Spleen (tissue), 7 donors: ENCODE data around the gene SEMA4G.

Experiments used
- CTCF ChIP-seq, 11 experiments: fragments of 200-600 bp in 7 of 11; fragments of 450-650 bp in 4 of 11; sonication (generic) in 4 of 11; IDR thresholded peaks in 8 of 11; conservative IDR thresholded peaks in 3 of 11; 1 replicate in 7 of 11; 2 replicates in 4 of 11; pipeline versions ENCODE4 v1.4.0 to v1.8.0; 2016 to 2021; ENCODE audit warnings: antibody characterized with exemption in 11 of 11, inconsistent platforms in 4 of 11, mild to moderate bottlenecking in 1 of 11
- POLR2A ChIP-seq, 3 donors: fragments of 450-650 bp; IDR thresholded peaks; one replicate each; pipeline ENCODE4 v1.5.1; 2017; ENCODE audit warnings: antibody characterized with exemption in 3 of 3, mild to moderate bottlenecking in 1 of 3
- POLR2AphosphoS5 ChIP-seq, 3 donors: sonication (generic); formaldehyde crosslinking; IDR thresholded peaks; one replicate each; pipeline ENCODE4 v1.5.1; 2017; ENCODE audit warnings: antibody characterized with exemption in 3 of 3
- donor health status: DM: no; HTN: no; CAD: no; lungs with moderate emphysema.
- donor health status: DM: no; HTN: no; CAD: no.
- donor health status: DM: no; HTN: no; CAD: no.

GRCh38 chr10:100962351-100963080, 6.8 kb upstream of the SEMA4G start:
- TF ChIP-seq POLR2AphosphoS5 (IDR thresholded peaks at IDR 0.05) (no peak), CTCF (IDR thresholded peaks at IDR 0.05 in 8 of 11, conservative IDR thresholded peaks at IDR 0.05 in 3 of 11) (no peak), POLR2A (IDR thresholded peaks at IDR 0.05) (no peak)
